Lower lobe of right lung (tissue), 2 donors: ENCODE data around the gene TNFSF10. TPM values are rescaled to one million over a fixed set of nuclear protein-coding genes. Genes with fewer than 3 reads are reported as not detected.

Experiments
- ATAC-seq, 2 donors: fragments of 200-7000 bp; cut with Tn5 transposase; one replicate each; pipeline ENCODE4 v1.9.1; 2020 to 2022; ENCODE audit warnings: mild to moderate bottlenecking in 2 of 2, moderate library complexity in 2 of 2
- DNase-seq: peaks from one replicate; pipeline ENCODE4 v3.0.0-alpha.2; 2020
- H3K27ac ChIP-seq: fragments of 200-600 bp; one replicate; pipeline ENCODE4 v1.8.0; 2022
- H3K27me3 ChIP-seq: fragments of 200-600 bp; one replicate; pipeline ENCODE4 v1.8.0; 2022; ENCODE audit warnings: low read depth
- H3K36me3 ChIP-seq: fragments of 200-600 bp; one replicate; pipeline ENCODE4 v1.8.0; 2022; ENCODE audit warnings: mild to moderate bottlenecking
- H3K4me1 ChIP-seq: fragments of 200-600 bp; one replicate; pipeline ENCODE4 v1.8.0; 2022
- H3K4me3 ChIP-seq: fragments of 200-600 bp; one replicate; pipeline ENCODE4 v1.8.0; 2022; ENCODE audit warnings: mild to moderate bottlenecking
- H3K9me3 ChIP-seq: fragments of 200-600 bp; one replicate; pipeline ENCODE4 v1.8.0; 2022
- intact Hi-C: fragments of 100-400 bp; cut with DNase I; formaldehyde crosslinking; loops from one replicate; pipeline ENCODE4 v1.11.0; 2022
- total RNA-seq: library from RNA; stranded (reverse); fragmentation: NEBNext Ultra II Directional; extraction: Animal tissue kit (Norgen Biotek cat#: 25700); gene quantifications from one replicate; pipeline ENCODE4 v1.2.1, GENCODE V29; 2021
- TF ChIP-seq, protein P1 (sequence below): fragments of 200-600 bp; IDR thresholded peaks from one replicate; pipeline ENCODE4 v1.8.0; 2022; ENCODE audit warnings: antibody characterized with exemption, mild to moderate bottlenecking
- donor health status: DM: no; HTN: yes; CAD: no; lungs with severe emphysema.

The TNFSF10 gene
- total RNA-seq, 1 donor from 2014 or later, result 168 TPM

GRCh38 chr3:172515130-172515918 lies 7.9 kb downstream of the TNFSF10 start:
- ATAC-seq (no peak), DNase-seq (no peak)
- Histone ChIP-seq H3K9me3 (no peaks in the 10 kb centered on the region), H3K36me3 (peaks cover 48% of the 10 kb centered on the region), H3K27ac (peak overlapping the region; percentile 42), H3K27me3 (no peaks in the 10 kb centered on the region), H3K4me3 (peak overlapping the region; percentile 1), H3K4me1 (peaks cover 85% of the 10 kb centered on the region)
- intact Hi-C loops, result no loop called here
- TF ChIP-seq, protein P1, sequence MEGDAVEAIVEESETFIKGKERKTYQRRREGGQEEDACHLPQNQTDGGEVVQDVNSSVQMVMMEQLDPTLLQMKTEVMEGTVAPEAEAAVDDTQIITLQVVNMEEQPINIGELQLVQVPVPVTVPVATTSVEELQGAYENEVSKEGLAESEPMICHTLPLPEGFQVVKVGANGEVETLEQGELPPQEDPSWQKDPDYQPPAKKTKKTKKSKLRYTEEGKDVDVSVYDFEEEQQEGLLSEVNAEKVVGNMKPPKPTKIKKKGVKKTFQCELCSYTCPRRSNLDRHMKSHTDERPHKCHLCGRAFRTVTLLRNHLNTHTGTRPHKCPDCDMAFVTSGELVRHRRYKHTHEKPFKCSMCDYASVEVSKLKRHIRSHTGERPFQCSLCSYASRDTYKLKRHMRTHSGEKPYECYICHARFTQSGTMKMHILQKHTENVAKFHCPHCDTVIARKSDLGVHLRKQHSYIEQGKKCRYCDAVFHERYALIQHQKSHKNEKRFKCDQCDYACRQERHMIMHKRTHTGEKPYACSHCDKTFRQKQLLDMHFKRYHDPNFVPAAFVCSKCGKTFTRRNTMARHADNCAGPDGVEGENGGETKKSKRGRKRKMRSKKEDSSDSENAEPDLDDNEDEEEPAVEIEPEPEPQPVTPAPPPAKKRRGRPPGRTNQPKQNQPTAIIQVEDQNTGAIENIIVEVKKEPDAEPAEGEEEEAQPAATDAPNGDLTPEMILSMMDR, result no peak

DNA sequence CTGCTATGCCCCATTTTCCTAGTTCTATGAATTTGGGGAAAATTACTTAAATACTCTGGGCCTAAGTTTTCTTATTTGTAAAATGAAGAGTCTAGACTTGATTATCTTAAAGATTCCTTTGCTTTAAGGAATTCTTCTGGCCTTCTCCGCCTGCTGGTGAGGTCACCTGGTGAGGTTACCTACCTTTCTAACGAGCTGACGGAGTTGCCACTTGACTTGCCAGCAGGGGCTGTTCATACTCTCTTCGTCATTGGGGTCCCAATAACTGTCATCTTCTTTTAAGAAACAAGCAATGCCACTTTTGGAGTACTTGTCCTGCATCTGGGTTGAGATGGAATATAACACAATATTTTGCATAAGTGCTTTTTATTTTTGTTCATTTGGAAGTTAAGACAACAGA lies 8.6 kb downstream of the TNFSF10 start:
- no peaks in the 10 kb centered on the region for H3K27me3 ChIP-seq
- peaks cover 79% of the 10 kb centered on the region for H3K4me1 ChIP-seq
- TF ChIP-seq, protein P1, result no peak
- peak overlapping the region; percentile 1 for H3K4me3 ChIP-seq
- ATAC-seq (no peak), DNase-seq (no peak)
- peak overlapping the region; percentile 69 for H3K27ac ChIP-seq
- peaks cover 55% of the 10 kb centered on the region for H3K36me3 ChIP-seq
- intact Hi-C loops, result no loop called here
- no peaks in the 10 kb centered on the region for H3K9me3 ChIP-seq

- Histone ChIP-seq H3K36me3 (peaks cover 67% of the 10 kb centered on the region), H3K4me3 (no peak overlapping the region), H3K27ac (peak overlapping the region; percentile 69), H3K27me3 (no peaks in the 10 kb centered on the region), H3K9me3 (no peaks in the 10 kb centered on the region), H3K4me1 (peaks cover 69% of the 10 kb centered on the region)
- TF ChIP-seq, protein P1, result no peak
- ATAC-seq (no peak), DNase-seq (no peak)
- intact Hi-C loops, result no loop called here
Observed at GRCh38 chr3:172513488-172513887, 9.7 kb downstream of the TNFSF10 start.

- TF ChIP-seq, protein P1, result no peak
Observed at GRCh38 chr3:172511783-172512762, 11.2 kb downstream of the TNFSF10 start.

DNA sequence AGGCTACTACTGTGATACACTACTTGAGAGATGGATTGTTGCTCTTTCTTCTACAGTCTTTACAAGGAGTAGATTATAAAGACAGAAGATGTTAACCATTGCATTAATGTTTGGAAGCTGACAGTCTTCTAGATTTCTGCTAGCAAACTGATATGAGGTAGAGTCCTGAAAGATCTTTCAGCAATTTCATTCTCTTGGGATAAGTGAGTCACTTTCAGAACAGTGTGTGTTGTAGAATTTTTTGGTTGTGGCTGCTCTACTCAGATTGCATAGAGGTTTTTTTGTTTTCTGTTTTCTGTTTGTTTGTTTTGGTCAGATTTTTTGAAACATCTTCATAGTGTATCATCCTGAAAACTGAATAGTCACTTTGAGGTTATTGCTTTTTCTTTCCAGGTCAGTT lies 17.1 kb downstream of the TNFSF10 start:
- TF ChIP-seq, protein P1, result no peak
- Histone ChIP-seq H3K27ac (no peak overlapping the region), H3K9me3 (peaks cover 6% of the 10 kb centered on the region), H3K4me3 (no peak overlapping the region), H3K27me3 (no peaks in the 10 kb centered on the region), H3K4me1 (no peaks in the 10 kb centered on the region), H3K36me3 (peaks cover 62% of the 10 kb centered on the region)
- ATAC-seq (no peak), DNase-seq (no peak)
- intact Hi-C loops, result no loop called here

More at GRCh38 chr3:172511783-172512762, 11.2 kb downstream of the TNFSF10 start:
- intact Hi-C loops, result no loop called here
- no peak overlapping the region for H3K4me3 ChIP-seq
- DNase-seq (peak; percentile 84), ATAC-seq (peak; percentile 79 to 92)
- peaks cover 55% of the 10 kb centered on the region for H3K4me1 ChIP-seq
- peak overlapping the region; percentile 69 for H3K27ac ChIP-seq
- peaks cover 81% of the 10 kb centered on the region for H3K36me3 ChIP-seq
- no peaks in the 10 kb centered on the region for H3K27me3 ChIP-seq
- no peaks in the 10 kb centered on the region for H3K9me3 ChIP-seq
